HG03280 (cell line): ENCODE data around the gene TPMT.

Experiments
- ATAC-seq: cut with Tn5 transposase; IDR thresholded peaks from one replicate; pipeline ENCODE4 v1.9.1; 2021; ENCODE audit warnings: mild to moderate bottlenecking, moderate library complexity; ENCODE audit not compliant: unreplicated experiment

The TPMT gene

GRCh38 chr6:18118330-18118729, 36.5 kb downstream of the TPMT start:
- ATAC-seq: no peak

- no peak for ATAC-seq
Observed at GRCh38 chr6:18117136-18117535, 37.7 kb downstream of the TPMT start.

- no peak for ATAC-seq
Observed at GRCh38 chr6:18115356-18115755, 39.5 kb downstream of the TPMT start.

- no peak for ATAC-seq
Observed at GRCh38 chr6:18110162-18110561, 44.7 kb downstream of the TPMT start.

- no peak for ATAC-seq
Observed at GRCh38 chr6:18107061-18107460, 47.8 kb downstream of the TPMT start.

- ATAC-seq: no peak
Observed at GRCh38 chr6:18102783-18103509, 51.9 kb downstream of the TPMT start.

- ATAC-seq: no peak
Observed at GRCh38 chr6:18101873-18102272, 53.0 kb downstream of the TPMT start.

- no peak for ATAC-seq
Observed at GRCh38 chr6:18101271-18101670, 53.6 kb downstream of the TPMT start.

- no peak for ATAC-seq
Observed at GRCh38 chr6:18100296-18100695, 54.6 kb downstream of the TPMT start.

GRCh38 chr6:18099511-18099910, 55.4 kb downstream of the TPMT start:
- ATAC-seq: no peak

GRCh38 chr6:18096423-18096822, 58.5 kb downstream of the TPMT start:
- no peak for ATAC-seq

- no peak for ATAC-seq
Observed at GRCh38 chr6:18091382-18091781, 63.5 kb downstream of the TPMT start.

GRCh38 chr6:18090349-18090786, 64.5 kb downstream of the TPMT start:
- ATAC-seq: no peak

GRCh38 chr6:18088419-18089296, 66.2 kb downstream of the TPMT start:
- ATAC-seq: no peak

GRCh38 chr6:18087396-18088165, 67.3 kb downstream of the TPMT start:
- ATAC-seq: no peak

- no peak for ATAC-seq
Observed at GRCh38 chr6:18081025-18081668, 73.7 kb downstream of the TPMT start.

GRCh38 chr6:18080544-18080943, 74.3 kb downstream of the TPMT start:
- ATAC-seq: no peak

GRCh38 chr6:18078866-18079265, 76.0 kb downstream of the TPMT start:
- ATAC-seq: no peak
